Memory B cell (primary cell): ENCODE data around the gene CTNND2.

Experiments used
- ATAC-seq: fragments of 150-1000 bp; cut with Tn5 transposase; 2 replicates; pipeline ENCODE4 v1.10.0; 2021; ENCODE audit warnings: low read depth, mild to moderate bottlenecking, moderate library complexity
- DNase-seq, 2 donors: peaks; one replicate each; pipeline ENCODE4 v3.0.0; 2022; ENCODE audit warnings: low spot score in 2 of 2
- H3K27ac Mint-ChIP-seq: one replicate; pipeline ENCODE4 v1.8.0; 2022; ENCODE audit warnings: mild to moderate bottlenecking, moderate library complexity, mixed read lengths
- H3K27me3 Mint-ChIP-seq: one replicate; pipeline ENCODE4 v1.8.0; 2022; ENCODE audit warnings: mixed read lengths
- H3K36me3 Mint-ChIP-seq: one replicate; pipeline ENCODE4 v1.8.0; 2022; ENCODE audit warnings: mild to moderate bottlenecking, mixed read lengths
- H3K4me1 Mint-ChIP-seq: one replicate; pipeline ENCODE4 v1.8.0; 2022; ENCODE audit warnings: mixed read lengths
- H3K4me3 Mint-ChIP-seq: one replicate; pipeline ENCODE4 v1.8.0; 2022; ENCODE audit warnings: mild to moderate bottlenecking, moderate library complexity, mixed read lengths
- H3K9me3 Mint-ChIP-seq: one replicate; pipeline ENCODE4 v1.8.0; 2022; ENCODE audit warnings: mixed read lengths

CTNND2 gene

GRCh38 chr5:11898787-11899186, 5.5 kb downstream of the CTNND2 start:
- H3K36me3 Mint-ChIP-seq, result no peaks in the 10 kb centered on the region
- DNase-seq, result no peak
- H3K4me3 Mint-ChIP-seq, result no peak overlapping the region
- no peak overlapping the region for H3K27ac Mint-ChIP-seq
- no peaks in the 10 kb centered on the region for H3K4me1 Mint-ChIP-seq
- H3K27me3 Mint-ChIP-seq, result peaks cover 12% of the 10 kb centered on the region
- ATAC-seq, result no peak
- H3K9me3 Mint-ChIP-seq, result peaks cover 2% of the 10 kb centered on the region

GRCh38 chr5:11897781-11898180, 6.5 kb downstream of the CTNND2 start:
- DNase-seq (no peak), ATAC-seq (no peak)
- H3K36me3 Mint-ChIP-seq, result no peaks in the 10 kb centered on the region
- peaks cover 9% of the 10 kb centered on the region for H3K27me3 Mint-ChIP-seq
- no peaks in the 10 kb centered on the region for H3K4me1 Mint-ChIP-seq
- no peak overlapping the region for H3K27ac Mint-ChIP-seq
- H3K9me3 Mint-ChIP-seq, result peaks cover 2% of the 10 kb centered on the region
- H3K4me3 Mint-ChIP-seq, result no peak overlapping the region

DNA sequence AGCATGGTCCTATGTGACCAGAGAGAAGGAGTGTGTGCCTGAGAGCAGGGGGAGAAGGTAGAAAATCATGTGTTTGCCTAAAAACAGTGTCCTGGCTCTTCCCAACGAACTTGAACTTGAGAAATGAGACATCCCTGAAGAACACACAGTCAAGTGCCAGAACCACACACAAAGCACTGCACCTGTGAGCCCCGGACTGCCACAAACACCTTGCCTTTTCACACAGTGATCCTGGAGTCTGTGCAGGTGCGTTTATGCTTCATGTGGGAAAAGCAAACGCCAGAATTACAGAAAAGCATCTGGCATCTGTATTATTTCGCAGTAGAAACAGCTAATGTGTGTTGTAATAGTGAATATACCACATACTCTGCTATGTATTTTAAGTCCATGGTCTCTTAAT, 9.3 kb downstream of the CTNND2 start:
- no peak for ATAC-seq
- Mint-ChIP-seq H3K27ac (no peak overlapping the region), H3K4me3 (no peak overlapping the region), H3K27me3 (no peaks in the 10 kb centered on the region), H3K9me3 (peaks cover 2% of the 10 kb centered on the region), H3K4me1 (no peaks in the 10 kb centered on the region), H3K36me3 (no peaks in the 10 kb centered on the region)
- no peak for DNase-seq

DNA sequence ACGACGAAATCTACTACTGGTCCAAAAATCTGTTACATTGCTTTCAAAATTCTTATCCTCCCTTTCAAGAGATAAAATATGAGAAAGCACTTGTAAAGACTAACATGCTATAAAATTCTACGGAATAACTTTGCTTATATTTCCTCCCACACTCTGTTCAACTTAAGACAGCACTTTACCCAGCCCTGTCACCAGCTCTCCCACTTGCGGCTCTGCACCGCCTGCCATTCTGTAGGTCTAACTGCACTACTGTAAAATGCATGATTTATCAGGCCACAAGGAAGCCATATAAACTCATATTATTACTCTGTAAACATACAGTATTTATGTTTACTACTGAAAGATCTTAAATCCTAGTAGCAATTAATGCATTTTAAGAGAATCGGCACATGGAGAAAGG, 11.4 kb downstream of the CTNND2 start:
- Mint-ChIP-seq H3K27me3 (no peaks in the 10 kb centered on the region), H3K4me1 (no peaks in the 10 kb centered on the region), H3K36me3 (no peaks in the 10 kb centered on the region), H3K4me3 (no peak overlapping the region), H3K27ac (no peak overlapping the region), H3K9me3 (peaks cover 2% of the 10 kb centered on the region)
- DNase-seq (no peak), ATAC-seq (no peak)

GRCh38 chr5:11890777-11891176, 13.5 kb downstream of the CTNND2 start:
- Mint-ChIP-seq H3K27me3 (no peaks in the 10 kb centered on the region), H3K4me3 (no peak overlapping the region), H3K4me1 (no peaks in the 10 kb centered on the region), H3K36me3 (no peaks in the 10 kb centered on the region), H3K9me3 (peaks cover 2% of the 10 kb centered on the region), H3K27ac (no peak overlapping the region)
- DNase-seq, result no peak
- no peak for ATAC-seq

DNA sequence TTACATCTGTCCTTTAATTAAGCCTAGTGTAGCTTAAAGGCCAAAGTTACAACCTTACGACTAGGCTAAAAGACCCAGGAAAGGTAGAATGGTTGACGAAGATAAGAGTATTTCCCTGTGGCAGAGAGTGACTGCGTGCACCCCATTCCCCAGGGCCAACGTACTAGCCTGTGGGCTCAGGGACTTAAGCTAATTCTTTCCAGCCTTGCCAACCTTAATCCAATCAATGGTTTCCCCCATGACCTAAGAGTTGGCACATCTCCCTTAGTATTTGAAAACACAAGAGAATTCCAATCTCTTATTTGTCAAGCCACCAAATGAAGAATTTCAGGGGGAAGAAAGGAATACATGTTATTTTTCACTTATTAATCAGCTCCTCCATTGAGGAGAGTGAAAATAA, 16.0 kb downstream of the CTNND2 start:
- Mint-ChIP-seq H3K36me3 (no peaks in the 10 kb centered on the region), H3K4me1 (no peaks in the 10 kb centered on the region), H3K27me3 (no peaks in the 10 kb centered on the region), H3K27ac (no peak overlapping the region), H3K4me3 (no peak overlapping the region), H3K9me3 (peaks cover 5% of the 10 kb centered on the region)
- DNase-seq (no peak), ATAC-seq (no peak)

- Mint-ChIP-seq H3K27me3 (no peaks in the 10 kb centered on the region), H3K9me3 (peaks cover 10% of the 10 kb centered on the region), H3K36me3 (no peaks in the 10 kb centered on the region), H3K4me1 (no peaks in the 10 kb centered on the region), H3K4me3 (no peak overlapping the region), H3K27ac (no peak overlapping the region)
- no peak for DNase-seq
- no peak for ATAC-seq
Observed at GRCh38 chr5:11878814-11879213, 25.4 kb downstream of the CTNND2 start.

DNA sequence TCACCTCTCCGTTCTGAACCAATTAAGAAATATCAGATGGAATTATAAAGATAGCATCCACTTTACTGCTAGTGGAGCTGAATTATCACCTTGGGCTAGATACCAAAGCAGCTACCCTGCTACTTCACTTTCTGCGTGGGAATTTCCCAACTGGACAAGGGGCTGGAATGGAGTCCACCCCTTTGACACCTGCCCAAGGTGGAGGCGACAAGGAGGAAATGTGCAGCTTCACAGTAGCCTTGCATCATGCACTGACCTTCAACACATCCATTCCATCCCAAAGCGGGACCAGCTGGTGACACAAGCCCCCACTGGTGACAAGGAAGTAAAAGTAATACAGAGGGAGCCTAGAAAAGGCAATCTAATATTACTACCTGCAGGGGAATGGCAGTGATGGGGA, 30.7 kb downstream of the CTNND2 start:
- no peak overlapping the region for H3K27ac Mint-ChIP-seq
- no peaks in the 10 kb centered on the region for H3K4me1 Mint-ChIP-seq
- ATAC-seq (no peak), DNase-seq (no peak)
- no peaks in the 10 kb centered on the region for H3K27me3 Mint-ChIP-seq
- H3K9me3 Mint-ChIP-seq, result no peaks in the 10 kb centered on the region
- no peak overlapping the region for H3K4me3 Mint-ChIP-seq
- H3K36me3 Mint-ChIP-seq, result no peaks in the 10 kb centered on the region

GRCh38 chr5:11869203-11869602, 35.0 kb downstream of the CTNND2 start:
- Mint-ChIP-seq H3K4me1 (no peaks in the 10 kb centered on the region), H3K4me3 (no peak overlapping the region), H3K27me3 (no peaks in the 10 kb centered on the region), H3K27ac (no peak overlapping the region), H3K9me3 (peaks cover 1% of the 10 kb centered on the region), H3K36me3 (no peaks in the 10 kb centered on the region)
- DNase-seq, result no peak
- no peak for ATAC-seq

DNA sequence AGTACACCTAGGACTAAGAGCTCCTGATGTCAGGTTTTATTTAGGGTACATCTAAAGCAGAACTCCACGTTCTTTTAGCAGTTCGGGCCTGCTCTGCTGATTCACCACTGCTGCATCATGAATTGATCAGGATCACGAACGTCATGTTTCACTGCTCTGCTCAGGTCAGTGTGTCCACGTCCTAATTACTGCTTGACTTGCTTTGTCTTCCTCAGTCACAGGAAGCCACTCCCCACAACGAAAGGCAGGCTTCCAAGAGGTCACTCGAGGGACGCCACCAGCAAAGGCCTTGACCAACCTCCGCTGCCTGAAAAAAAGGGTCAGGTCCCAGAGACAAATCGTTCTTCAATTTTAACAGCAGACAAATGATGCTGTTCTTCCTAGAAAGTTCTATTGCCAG, 40.3 kb downstream of the CTNND2 start:
- Mint-ChIP-seq H3K4me3 (no peak overlapping the region), H3K4me1 (no peaks in the 10 kb centered on the region), H3K27me3 (no peaks in the 10 kb centered on the region), H3K27ac (no peak overlapping the region), H3K9me3 (peaks cover 6% of the 10 kb centered on the region), H3K36me3 (no peaks in the 10 kb centered on the region)
- ATAC-seq (no peak), DNase-seq (no peak)

- H3K9me3 Mint-ChIP-seq, result peaks cover 6% of the 10 kb centered on the region
- H3K36me3 Mint-ChIP-seq, result no peaks in the 10 kb centered on the region
- ATAC-seq (no peak), DNase-seq (no peak)
- H3K4me3 Mint-ChIP-seq, result no peak overlapping the region
- no peaks in the 10 kb centered on the region for H3K27me3 Mint-ChIP-seq
- H3K27ac Mint-ChIP-seq, result no peak overlapping the region
- no peaks in the 10 kb centered on the region for H3K4me1 Mint-ChIP-seq
Observed at GRCh38 chr5:11857391-11857790, 46.9 kb downstream of the CTNND2 start.

- Mint-ChIP-seq H3K4me3 (no peak overlapping the region), H3K9me3 (peaks cover 1% of the 10 kb centered on the region), H3K4me1 (no peaks in the 10 kb centered on the region), H3K36me3 (no peaks in the 10 kb centered on the region), H3K27ac (no peak overlapping the region), H3K27me3 (no peaks in the 10 kb centered on the region)
- ATAC-seq (no peak), DNase-seq (no peak)
Observed at GRCh38 chr5:11854936-11855335, 49.3 kb downstream of the CTNND2 start.

GRCh38 chr5:11853796-11854195, 50.5 kb downstream of the CTNND2 start:
- H3K4me1 Mint-ChIP-seq, result no peaks in the 10 kb centered on the region
- no peak for DNase-seq
- no peaks in the 10 kb centered on the region for H3K36me3 Mint-ChIP-seq
- no peaks in the 10 kb centered on the region for H3K27me3 Mint-ChIP-seq
- ATAC-seq, result no peak
- H3K9me3 Mint-ChIP-seq, result peaks cover 3% of the 10 kb centered on the region
- H3K27ac Mint-ChIP-seq, result no peak overlapping the region
- no peak overlapping the region for H3K4me3 Mint-ChIP-seq

GRCh38 chr5:11853140-11853539, 51.1 kb downstream of the CTNND2 start:
- Mint-ChIP-seq H3K4me1 (no peaks in the 10 kb centered on the region), H3K9me3 (peaks cover 3% of the 10 kb centered on the region), H3K4me3 (no peak overlapping the region), H3K27ac (no peak overlapping the region), H3K27me3 (no peaks in the 10 kb centered on the region), H3K36me3 (no peaks in the 10 kb centered on the region)
- DNase-seq (no peak), ATAC-seq (no peak)

DNA sequence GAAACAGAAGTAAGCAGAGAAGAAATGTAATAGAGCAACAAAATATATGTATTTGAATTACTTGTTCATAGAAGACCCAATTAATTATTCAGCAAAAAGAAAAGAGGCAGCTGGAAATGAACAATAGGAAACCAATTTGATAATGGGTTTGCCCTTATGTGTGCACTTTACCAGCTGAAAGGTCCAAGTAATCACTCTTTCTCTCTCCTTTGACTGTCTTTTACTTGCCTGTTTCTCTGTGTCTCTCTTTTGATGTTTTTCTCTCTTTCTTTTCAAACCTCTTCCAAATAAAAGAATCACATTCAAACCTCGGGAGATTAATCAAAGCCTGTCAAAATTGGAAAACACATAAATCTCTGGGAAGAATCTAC, 51.5 kb downstream of the CTNND2 start:
- DNase-seq, result no peak
- H3K4me1 Mint-ChIP-seq, result no peaks in the 10 kb centered on the region
- no peak for ATAC-seq
- no peaks in the 10 kb centered on the region for H3K27me3 Mint-ChIP-seq
- no peaks in the 10 kb centered on the region for H3K36me3 Mint-ChIP-seq
- no peak overlapping the region for H3K4me3 Mint-ChIP-seq
- no peak overlapping the region for H3K27ac Mint-ChIP-seq
- peaks cover 3% of the 10 kb centered on the region for H3K9me3 Mint-ChIP-seq
